Stimulated activated CD8-positive, alpha-beta memory T cell treated with anti-CD3 and anti-CD28 coated beads, Interleukin-4, amount 100 ng/mL, for 24 hours (primary cell): ENCODE results near the gene TMEM205.
"Not testable (repeated sequence)": the region's sequence is repeated elsewhere in the genome, so short reads cannot be mapped to it uniquely, and the experiment has no call there.

Experiments used
- DNase-seq: peaks from one replicate; pipeline ENCODE4 v3.0.0-alpha.2; 2020; ENCODE audit warnings: low read depth

Gene TMEM205

GRCh38 chr19:11373166-11373884 lies 27.3 kb upstream of the TMEM205 start:
- DNase-seq: no peak

GRCh38 chr19:11370744-11371143 lies 24.7 kb upstream of the TMEM205 start:
- no peak for DNase-seq

- DNase-seq: no peak
These were observed 21.5 kb upstream of the TMEM205 start for GRCh38 chr19:11367528-11367927.

- no peak for DNase-seq
These were observed 19.6 kb upstream of the TMEM205 start for GRCh38 chr19:11365557-11366117.

- DNase-seq: no peak
These were observed 18.9 kb upstream of the TMEM205 start for GRCh38 chr19:11364935-11365334.

GRCh38 chr19:11364296-11364904 lies 18.3 kb upstream of the TMEM205 start:
- DNase-seq: no peak

GRCh38 chr19:11363881-11364280 lies 17.8 kb upstream of the TMEM205 start:
- no peak for DNase-seq

- no peak for DNase-seq
These were observed 16.0 kb upstream of the TMEM205 start for GRCh38 chr19:11361771-11362731.

- DNase-seq: no peak
These were observed 15.1 kb upstream of the TMEM205 start for GRCh38 chr19:11361037-11361770.

- no peak for DNase-seq
These were observed 13.4 kb upstream of the TMEM205 start for GRCh38 chr19:11359421-11359820.

- no peak for DNase-seq
These were observed 10.8 kb upstream of the TMEM205 start for GRCh38 chr19:11356676-11357550.

GRCh38 chr19:11356074-11356397 lies 10.0 kb upstream of the TMEM205 start:
- DNase-seq: no peak

GRCh38 chr19:11355160-11356073 lies 9.3 kb upstream of the TMEM205 start, which contains the start of gene PLPPR2:
TSS of gene PLPPR2 (plus strand) at chr19:11355432. CDS start at chr19:11357674, 2,242 bp downstream.
- DNase-seq: peak; percentile 69

GRCh38 chr19:11354102-11354501 lies 8.0 kb upstream of the TMEM205 start:
- DNase-seq: not testable (repeated sequence)

GRCh38 chr19:11349171-11349570 lies 3.1 kb upstream of the TMEM205 start:
- no peak for DNase-seq

GRCh38 chr19:11347546-11348039 lies 1.5 kb upstream of the TMEM205 start:
- no peak for DNase-seq

- DNase-seq: no peak
These were observed 805 bp downstream of the TMEM205 start for GRCh38 chr19:11345122-11345803.

- no peak for DNase-seq
These were observed 3.6 kb downstream of the TMEM205 start for GRCh38 chr19:11342429-11342828.

GRCh38 chr19:11340099-11340467 lies 6.0 kb downstream of the TMEM205 start:
- DNase-seq: not testable (repeated sequence)
